Osteocyte (in vitro differentiated cells): ENCODE data around the gene POLR1C. TPM values are rescaled to one million over a fixed set of nuclear protein-coding genes. Genes with fewer than 3 reads are reported as not detected.
"Not testable (repeated sequence)": the region's sequence is repeated elsewhere in the genome, so short reads cannot be mapped to it uniquely, and the experiment has no call there.

ENCODE experiments used
- DNase-seq: peaks from one replicate; pipeline ENCODE4 v3.0.0; 2021; ENCODE audit warnings: mixed read lengths; ENCODE audit not compliant: unreplicated experiment; ENCODE audit errors: extremely low spot score
- H3K27ac Mint-ChIP-seq: one replicate; pipeline ENCODE4 v1.8.0; 2021; ENCODE audit warnings: mild to moderate bottlenecking, mixed read lengths; ENCODE audit not compliant: unreplicated experiment
- H3K27me3 Mint-ChIP-seq: one replicate; pipeline ENCODE4 v1.8.0; 2021; ENCODE audit warnings: mixed read lengths; ENCODE audit not compliant: unreplicated experiment
- H3K36me3 Mint-ChIP-seq: one replicate; pipeline ENCODE4 v1.8.0; 2021; ENCODE audit warnings: mixed read lengths; ENCODE audit not compliant: unreplicated experiment
- H3K4me1 Mint-ChIP-seq: one replicate; pipeline ENCODE4 v1.8.0; 2021; ENCODE audit warnings: mixed read lengths; ENCODE audit not compliant: unreplicated experiment
- H3K4me3 Mint-ChIP-seq: one replicate; pipeline ENCODE4 v1.8.0; 2021; ENCODE audit warnings: mild to moderate bottlenecking, moderate library complexity, mixed read lengths; ENCODE audit not compliant: unreplicated experiment
- H3K9me3 Mint-ChIP-seq: one replicate; pipeline ENCODE4 v1.8.0; 2021; ENCODE audit warnings: mixed read lengths; ENCODE audit not compliant: unreplicated experiment
- total RNA-seq: library from RNA; stranded (reverse); gene quantifications from 2 replicates; pipeline ENCODE4 v1.2.1, GENCODE V29; 2021
- TF ChIP-seq, protein P1 (sequence below): fragments of 200-600 bp; sonication (generic); IDR thresholded peaks from 2 replicates; pipeline ENCODE4 v1.5.0; 2021; ENCODE audit warnings: antibody characterized with exemption, mild to moderate bottlenecking, moderate library complexity

The POLR1C gene
- total RNA-seq, 1 donor from 2014 or later: 32.8 TPM

DNA sequence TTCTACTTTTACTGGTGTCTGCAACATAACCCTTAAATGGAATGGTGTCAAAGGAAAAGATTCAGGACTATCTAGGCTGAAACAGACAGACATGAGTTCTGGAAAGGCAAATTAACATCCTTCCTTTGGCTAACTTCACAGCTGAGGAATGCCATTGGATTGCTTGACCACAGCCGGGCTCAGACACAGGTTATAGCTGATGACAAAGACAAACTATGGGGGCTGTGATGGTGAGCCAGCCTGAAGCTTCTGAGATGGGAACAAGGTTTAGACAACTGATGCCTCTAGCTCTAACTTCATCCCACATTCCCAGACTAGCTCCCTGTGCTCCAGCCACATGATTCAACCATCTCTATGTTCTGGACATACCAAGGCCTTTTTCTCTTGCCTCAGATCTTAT, 15.3 kb downstream of the POLR1C start:
- H3K27ac Mint-ChIP-seq: no peak overlapping the region
- no peaks in the 10 kb centered on the region for H3K4me1 Mint-ChIP-seq
- no peaks in the 10 kb centered on the region for H3K27me3 Mint-ChIP-seq

DNA sequence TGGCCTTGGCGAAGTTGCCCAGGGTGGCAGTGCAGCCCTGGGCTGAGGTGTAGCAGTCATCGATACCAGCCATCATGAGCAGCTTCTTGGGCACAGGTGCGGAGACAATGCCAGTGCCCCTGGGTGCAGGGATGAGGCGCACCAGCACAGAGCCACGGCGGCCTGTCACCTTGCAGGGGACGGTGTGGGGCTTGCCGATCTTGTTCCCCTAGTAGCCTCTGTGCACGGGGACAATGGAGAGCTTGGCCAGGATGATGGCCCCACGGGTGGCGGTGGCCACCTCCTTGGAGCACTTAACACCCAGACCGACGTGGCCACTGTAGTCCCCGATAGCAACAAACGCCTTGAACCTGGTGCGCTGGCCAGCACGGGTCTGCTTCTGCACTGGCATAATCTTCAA, 22.1 kb downstream of the POLR1C start:
- DNase-seq, H3K4me1 Mint-ChIP-seq, H3K4me3 Mint-ChIP-seq, H3K9me3 Mint-ChIP-seq, H3K27me3 Mint-ChIP-seq, H3K27ac Mint-ChIP-seq: not testable (repeated sequence)
- peaks cover 24% of the 10 kb centered on the region for H3K36me3 Mint-ChIP-seq

More for the DNA sequence above, 15.3 kb downstream of the POLR1C start:
- Mint-ChIP-seq H3K4me3 (no peak overlapping the region), H3K9me3 (no peaks in the 10 kb centered on the region), H3K36me3 (peaks cover 20% of the 10 kb centered on the region)
- no peak for DNase-seq
- TF ChIP-seq, protein P1, sequence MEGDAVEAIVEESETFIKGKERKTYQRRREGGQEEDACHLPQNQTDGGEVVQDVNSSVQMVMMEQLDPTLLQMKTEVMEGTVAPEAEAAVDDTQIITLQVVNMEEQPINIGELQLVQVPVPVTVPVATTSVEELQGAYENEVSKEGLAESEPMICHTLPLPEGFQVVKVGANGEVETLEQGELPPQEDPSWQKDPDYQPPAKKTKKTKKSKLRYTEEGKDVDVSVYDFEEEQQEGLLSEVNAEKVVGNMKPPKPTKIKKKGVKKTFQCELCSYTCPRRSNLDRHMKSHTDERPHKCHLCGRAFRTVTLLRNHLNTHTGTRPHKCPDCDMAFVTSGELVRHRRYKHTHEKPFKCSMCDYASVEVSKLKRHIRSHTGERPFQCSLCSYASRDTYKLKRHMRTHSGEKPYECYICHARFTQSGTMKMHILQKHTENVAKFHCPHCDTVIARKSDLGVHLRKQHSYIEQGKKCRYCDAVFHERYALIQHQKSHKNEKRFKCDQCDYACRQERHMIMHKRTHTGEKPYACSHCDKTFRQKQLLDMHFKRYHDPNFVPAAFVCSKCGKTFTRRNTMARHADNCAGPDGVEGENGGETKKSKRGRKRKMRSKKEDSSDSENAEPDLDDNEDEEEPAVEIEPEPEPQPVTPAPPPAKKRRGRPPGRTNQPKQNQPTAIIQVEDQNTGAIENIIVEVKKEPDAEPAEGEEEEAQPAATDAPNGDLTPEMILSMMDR: no peak

DNA sequence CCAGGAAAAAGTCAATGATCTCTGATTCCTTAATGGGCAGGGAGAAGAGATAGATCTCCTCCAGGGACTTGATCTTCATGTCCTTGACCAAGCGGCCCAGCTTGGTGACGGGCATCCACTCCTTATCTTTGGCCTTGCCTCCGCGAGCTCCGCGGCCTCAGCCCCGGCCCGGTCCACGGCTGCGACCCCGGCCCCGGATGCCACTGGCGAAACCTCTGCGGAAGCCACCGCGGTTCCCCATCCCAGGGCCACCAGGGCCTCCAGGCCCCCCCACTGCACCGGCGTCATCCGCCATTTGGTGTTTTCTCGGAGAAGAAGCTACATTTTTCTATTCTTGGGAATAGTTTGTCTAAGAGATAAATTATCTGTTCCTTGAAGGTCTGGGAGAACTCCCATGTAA, 22.5 kb downstream of the POLR1C start:
- not testable (repeated sequence) for H3K4me3 Mint-ChIP-seq, H3K9me3 Mint-ChIP-seq, DNase-seq, H3K27me3 Mint-ChIP-seq, H3K4me1 Mint-ChIP-seq, H3K27ac Mint-ChIP-seq
- H3K36me3 Mint-ChIP-seq: peaks cover 26% of the 10 kb centered on the region

DNA sequence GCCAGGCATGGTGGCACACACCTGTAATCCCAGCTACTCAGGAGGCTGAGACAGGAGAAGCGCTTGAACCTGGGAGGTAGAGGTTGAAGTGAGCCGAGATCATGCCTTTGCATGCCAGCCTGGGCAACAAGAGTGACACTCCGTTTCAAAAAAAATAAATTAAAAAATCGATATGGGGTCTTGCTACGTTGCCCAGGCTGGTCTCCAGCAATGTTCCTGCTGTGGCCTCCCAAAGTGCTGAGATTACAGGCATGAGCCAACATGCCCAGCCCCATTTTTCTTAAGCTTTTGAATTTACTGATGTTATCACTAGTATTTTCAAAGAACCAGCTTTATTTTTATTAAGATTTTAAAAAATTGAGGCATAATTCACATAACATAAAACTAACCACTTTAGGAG, 23.6 kb downstream of the POLR1C start:
- H3K4me3 Mint-ChIP-seq: no peak overlapping the region
- TF ChIP-seq, protein P1: no peak
- no peaks in the 10 kb centered on the region for H3K4me1 Mint-ChIP-seq
- no peak overlapping the region for H3K27ac Mint-ChIP-seq
- no peaks in the 10 kb centered on the region for H3K27me3 Mint-ChIP-seq
- no peak for DNase-seq
- peaks cover 29% of the 10 kb centered on the region for H3K36me3 Mint-ChIP-seq
- no peaks in the 10 kb centered on the region for H3K9me3 Mint-ChIP-seq

DNA sequence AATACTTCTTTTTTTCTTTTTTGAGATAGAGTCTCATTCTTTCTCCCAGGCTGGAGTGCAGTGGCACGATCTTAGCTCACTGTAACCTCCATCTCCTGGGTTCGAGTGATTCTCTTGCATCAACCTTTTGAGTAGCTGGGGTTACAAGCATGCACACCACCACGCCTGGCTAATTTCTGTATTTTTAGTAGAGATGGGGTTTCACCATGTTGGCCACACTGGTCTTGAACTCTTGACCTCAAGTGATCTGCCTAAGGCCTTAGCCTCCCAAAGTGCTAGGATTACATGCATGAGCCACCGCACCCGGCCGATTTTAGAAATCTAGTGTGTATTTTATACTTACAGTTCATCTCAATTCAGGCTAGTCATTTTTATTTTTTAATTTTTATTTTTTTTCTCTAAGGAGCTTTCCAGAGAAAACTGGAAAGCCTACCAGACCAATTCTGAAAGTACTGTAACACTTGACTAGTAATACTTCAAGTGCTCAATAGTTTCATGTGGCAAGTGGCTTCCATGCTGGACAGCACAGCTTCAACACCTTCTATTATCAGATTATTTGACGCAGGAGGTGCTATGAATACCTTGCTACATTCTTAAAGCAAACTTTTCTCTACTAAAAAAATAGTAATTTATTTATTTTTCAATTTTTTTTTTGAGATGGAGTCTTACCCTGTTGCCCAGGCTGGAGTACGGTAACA, 25.0 kb downstream of the POLR1C start:
- H3K36me3 Mint-ChIP-seq: peaks cover 42% of the 10 kb centered on the region

DNA sequence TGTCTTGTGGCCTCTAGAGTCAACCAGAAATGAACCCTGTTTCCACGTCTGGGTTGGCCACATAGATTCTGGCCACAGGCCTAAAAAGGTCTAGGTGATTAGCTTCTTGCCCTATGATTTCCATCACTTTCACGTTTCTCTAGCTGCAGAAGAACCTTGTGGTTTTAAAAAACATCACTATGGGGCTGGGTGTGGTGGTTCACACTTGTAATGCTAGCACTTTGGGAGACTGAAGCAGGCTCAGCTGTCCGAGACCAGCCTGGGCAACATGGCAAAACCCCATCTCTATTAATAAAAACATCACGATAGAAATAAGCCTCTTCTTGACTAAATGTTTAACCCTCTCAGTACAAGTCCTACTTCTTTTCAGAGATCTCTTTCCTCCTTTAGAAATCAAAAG, 27.6 kb downstream of the POLR1C start:
- DNase-seq: no peak
- Mint-ChIP-seq H3K4me3 (no peak overlapping the region), H3K36me3 (peaks cover 46% of the 10 kb centered on the region), H3K9me3 (no peaks in the 10 kb centered on the region), H3K27ac (no peak overlapping the region), H3K27me3 (no peaks in the 10 kb centered on the region), H3K4me1 (no peaks in the 10 kb centered on the region)
- TF ChIP-seq, protein P1: no peak

More for the DNA sequence above, 25.0 kb downstream of the POLR1C start:
- DNase-seq: no peak
- TF ChIP-seq, protein P1: no peak
- Mint-ChIP-seq H3K9me3 (no peaks in the 10 kb centered on the region), H3K27me3 (no peaks in the 10 kb centered on the region), H3K4me3 (no peak overlapping the region), H3K4me1 (no peaks in the 10 kb centered on the region), H3K27ac (no peak overlapping the region)
